Neuronal stem cell (in vitro differentiated cells): ENCODE data around the gene ADAMTS17.

Source experiments
- DNase-seq: peaks from one replicate; pipeline ENCODE4 v3.0.0-alpha.2; 2013; ENCODE audit warnings: low spot score
- H2AFZ ChIP-seq: one replicate; pipeline ENCODE4 v1.6.1; 2013; ENCODE audit warnings: mild to moderate bottlenecking, low read length, inconsistent platforms
- H2AK5ac ChIP-seq: 2 replicates; pipeline ENCODE4 v1.6.1; 2013; ENCODE audit warnings: low read depth, mild to moderate bottlenecking, inconsistent platforms, low read length, moderate library complexity, mixed read lengths
- H2BK120ac ChIP-seq: 2 replicates; pipeline ENCODE4 v1.6.1; 2013; ENCODE audit warnings: low read depth, mild to moderate bottlenecking, inconsistent platforms, low read length, moderate library complexity, mixed read lengths
- H2BK12ac ChIP-seq: one replicate; pipeline ENCODE4 v1.6.1; 2013; ENCODE audit warnings: low read length, inconsistent platforms
- H2BK15ac ChIP-seq: 2 replicates; pipeline ENCODE4 v1.6.1; 2013; ENCODE audit warnings: mild to moderate bottlenecking, low read length, inconsistent platforms, mixed read lengths
- H2BK5ac ChIP-seq: one replicate; pipeline ENCODE4 v1.6.1; 2013; ENCODE audit warnings: inconsistent platforms, mild to moderate bottlenecking, low read length, moderate library complexity
- H3K14ac ChIP-seq: one replicate; pipeline ENCODE4 v1.6.1; 2013; ENCODE audit warnings: low read length, inconsistent platforms
- H3K18ac ChIP-seq: 2 replicates; pipeline ENCODE4 v1.6.1; 2013; ENCODE audit warnings: low read length, inconsistent platforms
- H3K23ac ChIP-seq: 2 replicates; pipeline ENCODE4 v1.6.1; 2013; ENCODE audit warnings: low read depth, mild to moderate bottlenecking, mixed read lengths, low read length, inconsistent platforms; ENCODE audit not compliant: poor library complexity
- H3K27ac ChIP-seq: replicated peaks from 3 replicates; pipeline ENCODE4 v1.5.1; 2013; ENCODE audit warnings: low read length, inconsistent platforms
- H3K27me3 ChIP-seq, 3 experiments: 2 replicates each; pipeline ENCODE4 v1.6.1; 2013; ENCODE audit warnings: low read length in 3 of 3, mild to moderate bottlenecking in 2 of 3, inconsistent platforms in 1 of 3, low read depth in 1 of 3, mixed read lengths in 1 of 3, moderate library complexity in 1 of 3; ENCODE audit not compliant: control insufficient read depth in 3 of 3, insufficient read depth in 3 of 3
- H3K36me3 ChIP-seq, 2 donors: replicated peaks in 1 of 2; 2 replicates each; pipeline ENCODE4 v1.6.1; 2013; ENCODE audit warnings: low read length in 2 of 2; ENCODE audit not compliant: control insufficient read depth in 2 of 2, insufficient read depth in 2 of 2
- H3K4ac ChIP-seq: 2 replicates; pipeline ENCODE4 v1.6.1; 2013; ENCODE audit warnings: inconsistent platforms, mild to moderate bottlenecking, low read length, moderate library complexity
- H3K4me1 ChIP-seq, 2 donors: 1 replicate in 1 of 2; 2 replicates in 1 of 2; pipeline ENCODE4 v1.6.1; 2013; ENCODE audit warnings: low read length in 2 of 2, low read depth in 1 of 2; ENCODE audit not compliant: control insufficient read depth in 2 of 2, insufficient read depth in 1 of 2
- H3K4me2 ChIP-seq: one replicate; pipeline ENCODE4 v1.6.1; 2013; ENCODE audit warnings: mild to moderate bottlenecking, low read length, inconsistent platforms; ENCODE audit not compliant: insufficient read depth, poor library complexity, severe bottlenecking
- H3K4me3 ChIP-seq, 2 donors: 2 replicates each; pipeline ENCODE4 v1.5.1; 2013; ENCODE audit warnings: low read length in 2 of 2, mild to moderate bottlenecking in 2 of 2, inconsistent platforms in 1 of 2, moderate library complexity in 1 of 2
- H3K79me1 ChIP-seq: one replicate; pipeline ENCODE4 v1.6.1; 2013; ENCODE audit warnings: low read depth, mild to moderate bottlenecking, inconsistent platforms, low read length, moderate library complexity
- H3K9ac ChIP-seq: one replicate; pipeline ENCODE4 v1.6.1; 2013; ENCODE audit warnings: mild to moderate bottlenecking, low read depth, low read length, inconsistent platforms; ENCODE audit not compliant: poor library complexity
- H3K9me3 ChIP-seq, 2 donors: replicated peaks in 1 of 2; 2 replicates each; pipeline versions ENCODE3 to v1.6.1; 2013; ENCODE audit warnings: low read length in 2 of 2, mild to moderate bottlenecking in 2 of 2, inconsistent platforms in 1 of 2, low read depth in 1 of 2, mixed read lengths in 1 of 2, moderate library complexity in 1 of 2; ENCODE audit not compliant: control insufficient read depth in 2 of 2, insufficient read depth in 1 of 2
- H4K8ac ChIP-seq: one replicate; pipeline ENCODE4 v1.6.1; 2013; ENCODE audit warnings: low read depth, mild to moderate bottlenecking, inconsistent platforms, low read length, moderate library complexity
- H4K91ac ChIP-seq: one replicate; pipeline ENCODE4 v1.6.1; 2013; ENCODE audit warnings: low read length, low read depth, mild to moderate bottlenecking, inconsistent platforms; ENCODE audit not compliant: poor library complexity
- WGBS, 2 donors: extraction: QIAGEN DNeasy Blood & Tissue Kit; methylation state at CpG; one replicate each; pipeline ENCODE4 v1.1.7; 2013; ENCODE audit warnings: missing lambda C conversion rate in 2 of 2, mixed read lengths in 1 of 2; ENCODE audit not compliant: insufficient read length in 2 of 2, insufficient replicate concordance in 1 of 2; ENCODE audit errors: extremely low coverage in 2 of 2; 5-methylcytosine and 5-hydroxymethylcytosine counted together

Gene ADAMTS17

GRCh38 chr15:100107606-100108225 is 234.1 kb downstream of the ADAMTS17 start:
- Histone ChIP-seq H4K91ac (no peak overlapping the region), H2AFZ (no peak overlapping the region), H3K4me1 (no peaks in the 10 kb centered on the region), H3K9ac (no peak overlapping the region), H3K4me2 (no peak overlapping the region), H3K9me3 (no peaks in the 10 kb centered on the region), H4K8ac (no peak overlapping the region), H3K27me3 (no peaks in the 10 kb centered on the region), H3K79me1 (no peaks in the 10 kb centered on the region), H2BK120ac (no peak overlapping the region), H2BK5ac (no peak overlapping the region), H3K23ac (no peak overlapping the region), H2BK15ac (no peak overlapping the region), H3K27ac (no peak overlapping the region), H3K4me3 (no peak overlapping the region), H2BK12ac (no peak overlapping the region), H3K36me3 (no peaks in the 10 kb centered on the region), H3K14ac (no peak overlapping the region), H2AK5ac (no peak overlapping the region), H3K18ac (no peak overlapping the region), H3K4ac (no peak overlapping the region)
- WGBS, 2 donors = no CpG with 5 or more reads among the region's 11 CpGs
- DNase-seq = no peak

GRCh38 chr15:100107151-100107550 is 234.6 kb downstream of the ADAMTS17 start:
- Histone ChIP-seq H4K91ac (no peak overlapping the region), H3K14ac (no peak overlapping the region), H2BK12ac (no peak overlapping the region), H2AFZ (no peak overlapping the region), H3K4me1 (no peaks in the 10 kb centered on the region), H3K4me2 (no peak overlapping the region), H3K4me3 (no peak overlapping the region), H3K36me3 (no peaks in the 10 kb centered on the region), H2BK15ac (no peak overlapping the region), H3K9me3 (peaks cover 0 to 1% of the 10 kb centered on the region in 2 donors), H3K79me1 (no peaks in the 10 kb centered on the region), H3K9ac (no peak overlapping the region), H3K27ac (no peak overlapping the region), H3K27me3 (no peaks in the 10 kb centered on the region), H4K8ac (no peak overlapping the region), H3K4ac (no peak overlapping the region), H2BK5ac (no peak overlapping the region), H3K23ac (no peak overlapping the region), H2AK5ac (no peak overlapping the region), H3K18ac (peak overlapping the region; percentile 4), H2BK120ac (no peak overlapping the region)
- no peak for DNase-seq
- no CpG with 5 or more reads among the region's 8 CpGs for whole genome bisulfite sequencing, 2 donors

GRCh38 chr15:100106732-100107131 is 235.0 kb downstream of the ADAMTS17 start:
- Histone ChIP-seq H3K79me1 (no peaks in the 10 kb centered on the region), H3K9me3 (peaks cover 0 to 1% of the 10 kb centered on the region in 2 donors), H3K27me3 (no peaks in the 10 kb centered on the region), H3K18ac (no peak overlapping the region), H2BK12ac (no peak overlapping the region), H3K4ac (no peak overlapping the region), H3K4me1 (no peaks in the 10 kb centered on the region), H3K14ac (no peak overlapping the region), H2AK5ac (no peak overlapping the region), H2AFZ (no peak overlapping the region), H4K8ac (no peak overlapping the region), H2BK120ac (no peak overlapping the region), H3K36me3 (no peaks in the 10 kb centered on the region), H3K27ac (no peak overlapping the region), H2BK15ac (no peak overlapping the region), H3K4me3 (no peak overlapping the region), H3K23ac (no peak overlapping the region), H2BK5ac (no peak overlapping the region), H3K9ac (no peak overlapping the region), H3K4me2 (no peak overlapping the region), H4K91ac (no peak overlapping the region)
- no CpG with 5 or more reads among the region's 8 CpGs for WGBS, 2 donors
- DNase-seq = no peak

GRCh38 chr15:100105101-100105500 is 236.7 kb downstream of the ADAMTS17 start:
- H2BK120ac ChIP-seq = no peak overlapping the region
- no peaks in the 10 kb centered on the region for H3K27me3 ChIP-seq

More at GRCh38 chr15:100105101-100105500, 236.7 kb downstream of the ADAMTS17 start:
- no peak overlapping the region for H3K18ac ChIP-seq
- no peak overlapping the region for H3K23ac ChIP-seq
- no peaks in the 10 kb centered on the region for H3K79me1 ChIP-seq
- no peak overlapping the region for H3K4ac ChIP-seq
- H3K9ac ChIP-seq = no peak overlapping the region
- H3K14ac ChIP-seq = no peak overlapping the region
- DNase-seq = no peak
- H2BK5ac ChIP-seq = no peak overlapping the region
- H2BK12ac ChIP-seq = no peak overlapping the region
- H3K36me3 ChIP-seq = no peaks in the 10 kb centered on the region
- H3K27ac ChIP-seq = no peak overlapping the region
- no peak overlapping the region for H3K4me2 ChIP-seq
- H3K4me3 ChIP-seq = no peak overlapping the region
- H3K4me1 ChIP-seq = no peaks in the 10 kb centered on the region
- peaks cover 0 to 1% of the 10 kb centered on the region in 2 donors for H3K9me3 ChIP-seq
- H4K91ac ChIP-seq = no peak overlapping the region
- no CpG with 5 or more reads among the region's 6 CpGs for WGBS, 2 donors
- no peak overlapping the region for H2AFZ ChIP-seq
- H2BK15ac ChIP-seq = no peak overlapping the region
- H2AK5ac ChIP-seq = no peak overlapping the region
- H4K8ac ChIP-seq = no peak overlapping the region
